IMR-90 (cell line): ENCODE measurements around the gene PAX2.

Experiments used
- BHLHE40 ChIP-seq: fragments of 150-350 bp; IDR thresholded peaks from 2 replicates; pipeline ENCODE4 v1.6.1; 2016; ENCODE audit warnings: mild to moderate bottlenecking, low read depth, low read length
- CTCF ChIP-seq: conservative IDR thresholded peaks from 2 replicates; pipeline ENCODE4 v1.5.1; 2012; ENCODE audit warnings: mild to moderate bottlenecking, low read depth, low read length, improper control_type of control experiment
- POLR2A ChIP-seq: IDR thresholded peaks from 2 replicates; pipeline ENCODE4 v1.6.1; 2012; ENCODE audit warnings: mild to moderate bottlenecking, low read depth, low read length

- TF ChIP-seq CTCF (no peak), POLR2A (no peak), BHLHE40 (no peak)
Measured at GRCh38 chr10:100705139-100705538, 40.2 kb upstream of the PAX2 start.
